NCI-H774 (cell line): Measurements from ENCODE around the gene BIK.
"Not testable (repeated sequence)": the region's sequence is repeated elsewhere in the genome, so short reads cannot be mapped to it uniquely, and the experiment has no call there.

ENCODE experiments used
- DNase-seq: peaks from one replicate; lab custom pipeline; 2025; lab: John Stamatoyannopoulos, UW

The BIK gene, protein sequence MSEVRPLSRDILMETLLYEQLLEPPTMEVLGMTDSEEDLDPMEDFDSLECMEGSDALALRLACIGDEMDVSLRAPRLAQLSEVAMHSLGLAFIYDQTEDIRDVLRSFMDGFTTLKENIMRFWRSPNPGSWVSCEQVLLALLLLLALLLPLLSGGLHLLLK

GRCh38 chr22:43110444-43110926 is at the start of gene BIK:
TSS of gene BIK (plus strand) at chr22:43110750. CDS start at chr22:43124023, 13,273 bp downstream.
- no peak for DNase-seq

GRCh38 chr22:43066134-43066533 is 44.4 kb upstream of the BIK start:
- no peak for DNase-seq

DNA sequence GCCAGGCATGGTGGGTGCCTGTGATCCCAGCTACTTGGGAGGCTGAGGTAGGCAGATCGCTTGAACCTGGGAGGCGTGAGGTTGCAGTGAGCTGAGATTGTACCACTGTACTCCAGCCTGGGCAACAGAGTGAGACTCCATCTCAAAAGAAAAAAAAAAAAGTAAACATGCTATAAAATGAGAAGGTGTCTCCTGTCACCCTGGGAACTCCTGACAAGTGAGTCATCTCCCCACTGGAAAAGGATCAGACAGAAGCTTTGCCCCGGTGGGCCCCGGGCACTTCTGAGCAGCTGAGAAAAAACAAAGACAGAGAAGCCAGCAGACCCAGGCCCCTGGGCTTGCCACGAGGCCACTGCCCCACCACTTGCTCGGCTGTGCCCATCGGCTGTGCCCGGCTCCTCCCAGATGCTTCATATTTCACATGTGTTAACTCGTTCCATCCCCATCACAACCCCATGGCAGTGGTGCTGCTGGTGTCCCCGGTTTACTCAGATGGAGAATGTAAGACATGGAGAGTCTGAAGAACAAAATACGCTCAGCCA is 43.6 kb upstream of the BIK start:
- DNase-seq = no peak

- DNase-seq = no peak
Observed at GRCh38 chr22:43077121-43077877, 33.3 kb upstream of the BIK start.

GRCh38 chr22:43078522-43078921 is 32.0 kb upstream of the BIK start:
- DNase-seq = no peak

GRCh38 chr22:43079742-43080141 is 30.8 kb upstream of the BIK start:
- DNase-seq = no peak

DNA sequence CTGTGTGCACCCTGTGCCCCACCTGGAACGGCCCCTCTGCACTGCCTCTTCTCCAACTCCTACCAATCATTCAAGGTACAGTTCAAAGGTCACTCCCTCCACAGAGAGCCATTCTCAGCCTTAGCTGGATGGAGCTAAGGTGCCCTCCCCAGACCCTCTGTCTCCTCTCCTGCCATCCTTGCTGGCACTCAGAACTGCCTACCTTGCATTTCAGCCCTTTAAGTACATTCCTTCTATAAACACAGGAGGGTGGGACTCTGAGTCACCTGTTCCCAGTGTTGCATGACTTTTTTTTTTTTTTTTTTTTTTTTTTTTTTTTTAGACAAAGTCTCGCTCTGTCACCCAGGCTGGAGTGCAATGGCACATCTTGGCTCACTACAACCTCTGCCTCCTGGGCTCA is 29.9 kb upstream of the BIK start:
- DNase-seq = no peak

- no peak for DNase-seq
Observed at GRCh38 chr22:43081968-43082367, 28.6 kb upstream of the BIK start.

- no peak for DNase-seq
Observed at GRCh38 chr22:43085658-43086606, 24.6 kb upstream of the BIK start.

DNA sequence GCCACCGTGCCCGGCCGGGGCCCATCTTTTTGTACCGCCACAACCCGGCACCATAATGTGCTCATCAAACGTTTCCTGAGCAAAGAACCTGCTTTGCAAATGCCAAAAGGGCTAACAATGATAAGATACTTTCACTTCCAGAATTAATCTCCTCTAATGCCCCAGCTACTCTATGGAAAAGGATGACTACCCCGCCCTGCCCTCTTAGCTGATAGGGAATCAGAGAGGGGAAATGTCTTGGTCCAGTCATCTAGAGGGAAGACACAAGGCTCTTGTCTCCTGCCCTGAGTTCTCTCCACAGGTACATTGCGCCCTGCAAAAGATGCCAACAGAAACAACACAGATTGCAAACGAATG is 21.9 kb upstream of the BIK start:
- no peak for DNase-seq

DNA sequence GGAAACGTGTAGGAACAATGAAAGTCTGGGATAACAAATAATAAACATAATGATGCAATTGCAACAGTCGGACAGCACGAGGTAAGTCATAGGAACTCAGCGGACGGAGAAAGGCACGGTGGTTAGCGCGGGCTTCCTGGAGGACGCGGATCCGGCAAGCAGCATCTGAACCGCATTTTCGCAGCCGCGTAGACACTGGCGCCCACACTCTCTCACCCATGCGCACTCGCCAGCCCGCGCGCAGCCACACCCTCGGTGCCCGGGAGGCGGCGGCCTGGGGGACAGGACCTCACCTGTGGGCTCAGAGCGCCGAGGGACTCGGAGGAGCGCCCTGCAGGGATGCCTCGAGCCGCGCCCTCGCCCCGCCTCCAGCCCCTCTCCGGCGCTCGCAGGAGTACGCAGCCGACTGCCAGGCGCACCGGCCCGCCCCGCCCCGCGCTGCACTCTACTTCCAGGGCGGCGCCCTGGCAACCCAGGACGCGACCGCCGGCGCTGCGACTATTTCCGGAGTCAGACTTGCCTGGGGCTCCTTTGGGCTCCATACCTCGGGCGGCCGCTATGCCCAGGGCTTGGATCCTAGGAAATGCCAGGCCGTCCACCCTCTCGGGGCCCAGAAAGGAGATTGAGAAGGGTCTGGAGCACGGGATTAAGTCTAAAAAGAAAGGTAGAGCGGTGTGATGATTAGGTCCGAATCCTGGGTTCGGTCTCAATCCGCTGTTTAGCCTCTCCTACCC is 21.4 kb upstream of the BIK start, which contains the start of gene TTLL1:
TTLL1 (minus strand) TSS at position 408 of the 734 bp plus-strand sequence. CDS start 13,805 bp downstream, outside the sequence.
- peak; percentile 78 for DNase-seq

- no peak for DNase-seq
Observed at GRCh38 chr22:43090130-43090789, 20.3 kb upstream of the BIK start.

GRCh38 chr22:43092085-43092484 is 18.5 kb upstream of the BIK start:
- no peak for DNase-seq

DNA sequence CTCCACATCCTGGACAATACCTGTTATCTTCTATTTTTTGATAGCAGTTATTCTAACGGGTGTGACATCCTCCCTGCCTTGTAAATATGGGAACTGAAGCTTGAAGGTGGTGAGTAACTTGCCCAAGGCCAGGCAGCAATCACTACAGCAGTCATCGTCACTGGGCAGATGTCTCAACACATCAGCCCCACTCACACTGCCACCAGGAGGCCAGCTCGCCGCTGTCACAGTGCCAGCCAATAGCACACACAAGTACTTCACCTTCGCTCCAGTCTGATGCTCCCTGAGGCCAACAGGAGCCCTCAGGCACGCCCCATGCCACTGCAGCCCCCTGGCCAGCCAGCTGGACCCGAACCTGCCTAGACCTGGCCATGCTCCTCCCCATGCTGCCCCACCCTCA is 16.5 kb upstream of the BIK start:
- no peak for DNase-seq

- DNase-seq = no peak
Observed at GRCh38 chr22:43094551-43094950, 16.0 kb upstream of the BIK start.

DNA sequence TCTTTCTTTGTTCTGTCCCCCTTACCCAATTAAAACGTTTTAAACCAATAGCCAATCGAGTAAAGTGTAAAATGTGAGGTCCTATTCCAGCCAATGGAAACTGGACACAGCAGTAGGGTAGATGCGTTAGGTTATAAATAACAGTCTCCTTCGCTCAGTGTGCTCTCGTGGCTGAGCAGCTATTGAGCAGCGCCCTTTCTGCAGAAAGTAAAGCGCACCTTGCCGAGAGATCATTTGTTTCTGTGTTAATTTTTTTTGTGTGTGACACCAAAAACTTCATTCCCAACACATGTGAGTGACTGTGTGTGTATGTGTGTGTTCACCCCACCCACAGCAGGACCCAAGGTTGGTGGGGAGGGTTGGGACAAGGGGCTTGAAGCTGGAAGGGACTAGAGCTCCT is 14.1 kb upstream of the BIK start:
- no peak for DNase-seq

DNA sequence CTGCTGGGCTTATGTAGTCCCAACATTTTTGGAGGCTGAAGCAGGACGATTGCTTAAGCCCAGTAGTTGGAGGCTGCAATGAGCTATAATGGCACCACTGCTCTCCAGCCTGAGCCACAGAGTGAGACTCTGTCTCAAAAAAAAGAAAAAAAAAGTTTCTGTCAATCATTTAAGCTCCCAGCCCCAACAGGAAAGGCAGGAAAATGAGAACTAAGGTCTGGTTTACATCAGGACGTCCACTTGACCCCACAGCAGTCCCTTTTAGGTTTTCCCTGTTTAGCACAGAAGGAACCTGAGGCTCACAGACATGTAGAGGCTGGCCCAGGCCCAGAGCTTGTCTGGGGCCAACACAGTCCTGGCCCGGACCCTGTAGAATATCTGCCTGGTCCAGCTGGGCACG is 12.2 kb upstream of the BIK start:
- no peak for DNase-seq

DNA sequence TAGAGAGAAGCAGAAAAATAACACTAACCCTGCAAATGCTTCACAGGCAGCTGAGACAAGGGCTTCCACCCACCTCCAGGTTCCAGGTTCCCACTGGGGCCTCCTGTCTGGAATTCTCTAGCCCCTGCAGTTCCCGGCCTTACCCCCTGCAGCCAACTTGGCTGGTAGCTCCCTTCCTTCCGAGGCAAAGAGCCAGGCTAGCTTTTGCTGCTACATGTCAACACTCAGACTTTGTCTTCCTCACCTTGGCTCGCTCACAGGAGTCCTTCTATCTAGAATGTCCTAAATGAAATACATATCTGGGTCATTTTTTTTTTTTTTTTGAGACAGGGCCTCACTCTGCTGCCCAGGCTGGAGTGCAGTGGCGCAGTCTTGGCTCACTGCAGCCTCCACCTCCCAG is 11.5 kb upstream of the BIK start:
- DNase-seq = no peak

- no peak for DNase-seq
Observed at GRCh38 chr22:43100225-43100624, 10.3 kb upstream of the BIK start.

DNA sequence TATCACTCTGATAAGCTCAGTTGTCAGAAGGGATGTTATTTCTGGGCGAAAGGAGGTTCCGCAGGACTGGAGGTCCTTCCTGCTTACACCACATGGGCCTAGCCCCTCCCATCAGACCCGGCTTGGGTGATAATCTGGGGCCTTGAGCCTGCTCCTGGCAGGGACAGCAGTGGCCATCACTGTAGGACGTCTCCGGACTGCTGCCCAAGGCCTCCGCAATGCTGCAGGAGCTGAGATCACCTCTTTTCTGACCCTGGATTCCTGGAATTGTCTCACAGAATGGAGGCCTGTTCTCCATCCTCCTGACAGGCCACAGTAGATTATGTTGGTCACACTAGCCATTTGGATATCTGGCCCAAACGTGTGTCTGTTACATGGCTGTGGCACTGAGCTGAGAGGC is 9.2 kb upstream of the BIK start:
- DNase-seq = no peak

GRCh38 chr22:43104056-43104625 is 6.4 kb upstream of the BIK start:
- DNase-seq = not testable (repeated sequence)
